ENCODE measurements around the gene IQCF6. TPM values are rescaled to one million over a fixed set of nuclear protein-coding genes. Genes with fewer than 3 reads are reported as not detected.

IQCF6 gene
- total RNA-seq (2014; rRNA removed; shearing (Covaris generic)) = not detected in 2 replicates
- not detected in 2 replicates for polyA plus RNA-seq (2016; fragmentation: Nextera tagmentation; extraction: Ambion mirVana)
- long read RNA-seq = 0 reads

- H3K4me3 Mint-ChIP-seq = no peak within 1 kb of the TSS
- H3K27ac Mint-ChIP-seq = no peak within 1 kb of the TSS
- no peak for DNase-seq (ENCODE audit: low spot score)
- H3K79me2 ChIP-seq (replicated peaks; ENCODE audit: insufficient read depth) = no peaks in the 10 kb centered on the region
- no peaks in the 10 kb centered on the region for H3K36me3 ChIP-seq (ENCODE audit: insufficient read depth)
- no peak for ATAC-seq
- no peak within 1 kb of the TSS for H3K4me3 ChIP-seq
- H3K4me2 ChIP-seq = no peak within 1 kb of the TSS
- H3K4me1 ChIP-seq (ENCODE audit: insufficient read depth) = no peaks in the 10 kb centered on the region
- TF ChIP-seq ZNF331 (CRISPR knock-in tag; IDR thresholded peaks at IDR 0.05; ENCODE audit: low read depth) (no peak), POLR2AphosphoS5 (IDR thresholded peaks at IDR 0.05; ENCODE audit: low read depth) (no peak)
- no peaks in the 10 kb centered on the region for H3F3A ChIP-seq (replicated peaks; ENCODE audit: low read depth)
- H3K9me2 ChIP-seq (ENCODE audit: insufficient read depth) = no peaks in the 10 kb centered on the region
- no peaks in the 10 kb centered on the region for H4K20me1 ChIP-seq (replicated peaks; ENCODE audit: insufficient read depth)
- H2AFZ ChIP-seq = peak within 1 kb of the TSS; percentile 43; the same call in 1 of the 2 replicates
- H3K27me3 ChIP-seq (ENCODE audit: insufficient read depth) = no peaks in the 10 kb centered on the region
- H3K27me3 Mint-ChIP-seq (ENCODE audit: insufficient read depth, low read depth, poor library complexity) = no peaks in the 10 kb centered on the region
- H3K36me3 Mint-ChIP-seq (ENCODE audit: low read depth) = no peaks in the 10 kb centered on the region; the same call in 2 of the 3 replicates
- no peaks in the 10 kb centered on the region; the same call in 2 of the 3 replicates for H3K4me1 Mint-ChIP-seq
- H3K9me3 Mint-ChIP-seq = no peaks in the 10 kb centered on the region; the same call in 2 of the 3 replicates
- no peak within 1 kb of the TSS for H3K27ac ChIP-seq (ENCODE audit: low read depth)
Measured at GRCh38 chr3:51779137-51779536, at the start of gene IQCF6. TSS of gene IQCF6 (minus strand) at chr3:51779237. CDS start at chr3:51779224, 13 bp downstream.

- H3F3A ChIP-seq (replicated peaks; ENCODE audit: low read depth) = no peaks in the 10 kb centered on the region
- H2AFZ ChIP-seq = no peak overlapping the region
- H3K27ac ChIP-seq (ENCODE audit: low read depth) = no peak overlapping the region
- H3K4me2 ChIP-seq = no peak overlapping the region
- H3K36me3 ChIP-seq (ENCODE audit: insufficient read depth) = no peaks in the 10 kb centered on the region
- TF ChIP-seq POLR2AphosphoS5 (IDR thresholded peaks at IDR 0.05; ENCODE audit: low read depth) = no peak
- TF ChIP-seq ZNF331 (CRISPR knock-in tag; IDR thresholded peaks at IDR 0.05; ENCODE audit: low read depth) = no peak
- TF ChIP-seq CREB1 (CRISPR knock-in tag; IDR thresholded peaks at IDR 0.05; ENCODE audit: low read depth) = no peak
- TF ChIP-seq JUNB (IDR thresholded peaks at IDR 0.05; ENCODE audit: unreplicated experiment) = no peak
- H3K4me3 Mint-ChIP-seq = no peak overlapping the region
- no peaks in the 10 kb centered on the region for H3K4me1 ChIP-seq (ENCODE audit: insufficient read depth)
- no peaks in the 10 kb centered on the region for H3K9me2 ChIP-seq (ENCODE audit: insufficient read depth)
- no peaks in the 10 kb centered on the region for H3K27me3 ChIP-seq (ENCODE audit: insufficient read depth)
- ATAC-seq (no peak), DNase-seq (ENCODE audit: low spot score) (no peak)
- no peaks in the 10 kb centered on the region; the same call in 2 of the 3 replicates for H3K4me1 Mint-ChIP-seq
- peaks cover 22% of the 10 kb centered on the region for H3K9me3 Mint-ChIP-seq
- H3K27me3 Mint-ChIP-seq (ENCODE audit: insufficient read depth, low read depth, poor library complexity) = peaks cover 2% of the 10 kb centered on the region
- H4K20me1 ChIP-seq (replicated peaks; ENCODE audit: insufficient read depth) = no peaks in the 10 kb centered on the region
- no peak overlapping the region for H3K4me3 ChIP-seq
- H3K27ac Mint-ChIP-seq = no peak overlapping the region
- no peaks in the 10 kb centered on the region for H3K79me2 ChIP-seq (replicated peaks; ENCODE audit: insufficient read depth)
- H3K36me3 Mint-ChIP-seq (ENCODE audit: low read depth) = peaks cover 4% of the 10 kb centered on the region; the same call in 1 of the 3 replicates
Measured at GRCh38 chr3:51828297-51828696, 49.3 kb upstream of the IQCF6 start.

- H3K9me2 ChIP-seq (ENCODE audit: insufficient read depth) = no peaks in the 10 kb centered on the region; the same call in 1 of the 2 replicates
- no peaks in the 10 kb centered on the region for H3K4me1 ChIP-seq (ENCODE audit: insufficient read depth)
- H3K79me2 ChIP-seq (replicated peaks; ENCODE audit: insufficient read depth) = no peaks in the 10 kb centered on the region
- H3K4me3 Mint-ChIP-seq = no peak overlapping the region
- peak; percentile 99 for ATAC-seq
- H3K27me3 Mint-ChIP-seq (ENCODE audit: insufficient read depth, low read depth, poor library complexity) = peaks cover 8% of the 10 kb centered on the region
- no peak overlapping the region for H3K27ac ChIP-seq (ENCODE audit: low read depth)
- peak overlapping the region; percentile 100 for H2AFZ ChIP-seq
- H4K20me1 ChIP-seq (replicated peaks; ENCODE audit: insufficient read depth) = no peaks in the 10 kb centered on the region
- peak; percentile 90 for DNase-seq (ENCODE audit: low spot score)
- peaks cover 5% of the 10 kb centered on the region; the same call in 2 of the 3 replicates for H3K9me3 Mint-ChIP-seq
- no peak overlapping the region for H3K4me2 ChIP-seq
- peaks cover 3% of the 10 kb centered on the region; the same call in 1 of the 3 replicates for H3K36me3 Mint-ChIP-seq (ENCODE audit: low read depth)
- no peaks in the 10 kb centered on the region; the same call in 1 of the 2 replicates for H3K36me3 ChIP-seq (ENCODE audit: insufficient read depth)
- no peak overlapping the region for H3K4me3 ChIP-seq
- H3K4me1 Mint-ChIP-seq = 0 out of 3 replicates have a peak, but pooled peaks cover 4% of the 10 kb centered on the region
- H3K27ac Mint-ChIP-seq = no peak overlapping the region
- H3F3A ChIP-seq (replicated peaks; ENCODE audit: low read depth) = no peaks in the 10 kb centered on the region; the same call in 1 of the 2 replicates
- no peaks in the 10 kb centered on the region for H3K27me3 ChIP-seq (ENCODE audit: insufficient read depth)
- no peak for TF ChIP-seq EZH2phosphoT487 (IDR thresholded peaks at IDR 0.05; ENCODE audit: unreplicated experiment)
- no peak for TF ChIP-seq ZNF331 (CRISPR knock-in tag; IDR thresholded peaks at IDR 0.05; ENCODE audit: low read depth)
- no peak; the same call in 1 of the 2 replicates for TF ChIP-seq ZNF462 (CRISPR knock-in tag; IDR thresholded peaks at IDR 0.05)
- no peak for TF ChIP-seq ZNF114 (CRISPR knock-in tag; IDR thresholded peaks at IDR 0.05)
Measured at GRCh38 chr3:51819709-51820406, 40.8 kb upstream of the IQCF6 start.
